ENCODE results near the gene AP4M1. TPM values are rescaled to one million over a fixed set of nuclear protein-coding genes. Genes with fewer than 3 reads are reported as not detected.

AP4M1 gene
- total and polyA plus RNA-seq, 9 of the 15 experiments (the other 6 are each of a cell fraction or from before 2014, with no cell fraction given): 1.3 to 30.9 (median 14.1) TPM

- TF ChIP-seq CSDE1 (IDR thresholded peaks at IDR 0.05) (no peak), BHLHE40 (IDR thresholded peaks at IDR 0.05; ENCODE audit: low read length) (peak; percentile 33; the same call in 1 of the 2 replicates), ZNF707 (CRISPR knock-in tag; conservative IDR thresholded peaks at IDR 0.05) (no peak), YY1 (IDR thresholded peaks at IDR 0.05; ENCODE audit: borderline replicate concordance in 1 of 3, control insufficient read depth in 1 of 3, extremely low read depth in 1 of 3, insufficient read depth in 3 of 3, insufficient read length in 1 of 3, insufficient replicate concordance in 2 of 3, low read depth in 1 of 3, low read length in 2 of 3) (no peak), ERF (CRISPR knock-in tag; IDR thresholded peaks at IDR 0.05) (no peak), ETS2 (tag; IDR thresholded peaks at IDR 0.05; ENCODE audit: borderline replicate concordance, poor library complexity, severe bottlenecking) (no peak), ZNF436 (CRISPR knock-in tag; IDR thresholded peaks at IDR 0.05) (no peak), EZH2 (IDR thresholded peaks at IDR 0.05; ENCODE audit: borderline replicate concordance, low read depth, low read length) (no peak), ZKSCAN8 (CRISPR knock-in tag; IDR thresholded peaks at IDR 0.05) (no peak), ZNF140 (CRISPR knock-in tag; IDR thresholded peaks at IDR 0.05) (no peak), RNF219 (CRISPR knock-in tag; IDR thresholded peaks at IDR 0.05) (no peak), TCF15 (CRISPR knock-in tag; IDR thresholded peaks at IDR 0.05) (no peak), AFF1 (IDR thresholded peaks at IDR 0.05; ENCODE audit: low read depth in 1 of 2, partially characterized antibody in 2 of 2) (peak; percentile 44 to 71), STAT5B (CRISPR knock-in tag; IDR thresholded peaks at IDR 0.05) (no peak), ZFP36 (IDR thresholded peaks at IDR 0.05; ENCODE audit: low read depth, low read length, partially characterized antibody) (no peak), EP300 (IDR thresholded peaks at IDR 0.05; ENCODE audit: low read length) (peak; percentile 33; the same call in 1 of the 2 replicates), KDM5B (IDR thresholded peaks at IDR 0.05; ENCODE audit: insufficient replicate concordance, low read depth, low read length) (no peak), ZNF324 (CRISPR knock-in tag; IDR thresholded peaks at IDR 0.05) (no peak), FUS (optimal IDR thresholded peaks at IDR 0.05; ENCODE audit: low read depth, low read length) (no peak)
Measured at GRCh38 chr7:100130608-100131453, 29.4 kb downstream of the AP4M1 start (continued).

Measured in K562 (cell line).